NB4 (cell line): ENCODE results near the gene SRSF12.

Source experiments
- DNase-seq: peaks from one replicate; pipeline ENCODE4 v3.0.0; 2010; ENCODE audit warnings: low read depth
- H3K4me3 ChIP-seq: one replicate; pipeline ENCODE4 v1.5.1; 2011; ENCODE audit warnings: mild to moderate bottlenecking, low read depth, low read length, moderate library complexity
- MYC ChIP-seq: IDR thresholded peaks from 2 replicates; pipeline ENCODE4 v1.6.1; 2011; ENCODE audit warnings: low read depth, low read length
- POLR2A ChIP-seq: IDR thresholded peaks from 2 replicates; pipeline ENCODE4 v1.6.1; 2011; ENCODE audit warnings: mild to moderate bottlenecking; ENCODE audit not compliant: insufficient read length; ENCODE audit errors: extremely low read depth
- TF ChIP-seq, protein P1 (sequence below): IDR thresholded peaks from 2 replicates; pipeline ENCODE4 v1.6.1; 2011; ENCODE audit warnings: low read depth, low read length
- TF ChIP-seq, protein P2 (sequence below): IDR thresholded peaks from one replicate; pipeline ENCODE4 v1.5.1; 2012; ENCODE audit warnings: low read depth, low read length

SRSF12 gene

GRCh38 chr6:89087881-89088280, 30.0 kb downstream of the SRSF12 start:
- no peak for DNase-seq
- TF ChIP-seq MYC, result no peak
- TF ChIP-seq, protein P1, sequence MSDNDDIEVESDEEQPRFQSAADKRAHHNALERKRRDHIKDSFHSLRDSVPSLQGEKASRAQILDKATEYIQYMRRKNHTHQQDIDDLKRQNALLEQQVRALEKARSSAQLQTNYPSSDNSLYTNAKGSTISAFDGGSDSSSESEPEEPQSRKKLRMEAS, result no peak
- TF ChIP-seq, protein P2, sequence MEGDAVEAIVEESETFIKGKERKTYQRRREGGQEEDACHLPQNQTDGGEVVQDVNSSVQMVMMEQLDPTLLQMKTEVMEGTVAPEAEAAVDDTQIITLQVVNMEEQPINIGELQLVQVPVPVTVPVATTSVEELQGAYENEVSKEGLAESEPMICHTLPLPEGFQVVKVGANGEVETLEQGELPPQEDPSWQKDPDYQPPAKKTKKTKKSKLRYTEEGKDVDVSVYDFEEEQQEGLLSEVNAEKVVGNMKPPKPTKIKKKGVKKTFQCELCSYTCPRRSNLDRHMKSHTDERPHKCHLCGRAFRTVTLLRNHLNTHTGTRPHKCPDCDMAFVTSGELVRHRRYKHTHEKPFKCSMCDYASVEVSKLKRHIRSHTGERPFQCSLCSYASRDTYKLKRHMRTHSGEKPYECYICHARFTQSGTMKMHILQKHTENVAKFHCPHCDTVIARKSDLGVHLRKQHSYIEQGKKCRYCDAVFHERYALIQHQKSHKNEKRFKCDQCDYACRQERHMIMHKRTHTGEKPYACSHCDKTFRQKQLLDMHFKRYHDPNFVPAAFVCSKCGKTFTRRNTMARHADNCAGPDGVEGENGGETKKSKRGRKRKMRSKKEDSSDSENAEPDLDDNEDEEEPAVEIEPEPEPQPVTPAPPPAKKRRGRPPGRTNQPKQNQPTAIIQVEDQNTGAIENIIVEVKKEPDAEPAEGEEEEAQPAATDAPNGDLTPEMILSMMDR, result no peak
- no peak for TF ChIP-seq POLR2A
- no peak overlapping the region for H3K4me3 ChIP-seq

DNA sequence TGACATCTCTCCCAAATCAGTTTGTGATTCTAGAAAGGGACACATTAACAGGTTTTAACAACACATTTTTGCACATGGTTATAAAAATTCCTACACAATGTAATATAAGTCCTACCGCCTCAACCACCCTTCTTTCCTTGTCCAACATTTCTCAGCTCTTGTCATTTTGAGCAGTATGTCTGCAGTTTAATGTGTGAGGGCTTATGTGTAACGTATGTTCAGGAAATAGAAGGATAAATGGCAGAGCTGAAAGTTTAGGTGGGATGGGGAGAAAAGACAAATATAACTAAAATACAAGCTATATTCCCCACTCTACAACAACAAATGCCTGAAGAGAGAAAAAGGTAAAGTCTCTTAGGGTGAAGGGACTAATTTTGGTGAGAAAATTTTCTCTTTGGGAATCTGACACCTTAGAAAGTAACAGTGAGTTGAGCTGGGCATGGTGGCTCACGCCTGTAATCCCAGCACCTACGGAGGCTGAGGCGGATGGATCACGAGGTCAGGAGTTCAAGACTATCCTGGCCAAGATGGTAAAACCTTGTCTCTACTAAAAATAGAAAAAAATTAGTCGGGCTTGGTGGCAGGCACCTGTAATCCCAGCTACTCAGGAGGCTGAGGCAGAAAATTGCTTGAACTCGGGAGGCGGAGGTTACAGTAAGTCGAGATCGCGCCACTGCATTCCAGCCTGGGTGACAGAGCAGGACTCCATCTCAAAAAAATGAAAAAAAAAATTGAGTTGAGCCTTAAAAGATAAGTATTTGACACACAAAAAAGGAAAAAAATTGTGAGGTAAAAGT, 32.3 kb downstream of the SRSF12 start:
- TF ChIP-seq, protein P1, result no peak
- TF ChIP-seq MYC (no peak), POLR2A (no peak)
- TF ChIP-seq, protein P2, result no peak
- H3K4me3 ChIP-seq, result no peak overlapping the region
- no peak for DNase-seq

DNA sequence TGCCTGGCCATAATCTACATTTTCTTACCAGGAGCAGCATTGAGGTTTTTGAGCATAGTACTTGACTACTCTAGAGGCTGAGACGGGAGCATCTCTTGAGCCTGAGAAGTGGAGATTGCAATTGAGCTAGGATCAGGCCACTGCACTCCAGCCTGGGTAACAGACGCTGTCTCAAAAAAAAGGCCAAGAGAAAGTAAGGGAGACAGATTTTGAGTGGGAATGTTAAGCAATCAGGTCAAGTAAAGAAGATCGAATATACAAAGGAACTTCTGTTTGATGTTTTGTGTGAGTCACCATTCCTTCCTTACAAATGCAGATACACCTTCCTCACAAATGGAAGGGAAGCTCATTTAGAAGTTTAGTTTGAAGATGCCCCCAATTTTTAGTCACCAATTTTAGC, 32.9 kb downstream of the SRSF12 start:
- TF ChIP-seq, protein P2, result no peak
- TF ChIP-seq POLR2A (no peak), MYC (no peak)
- no peak for DNase-seq
- no peak overlapping the region for H3K4me3 ChIP-seq

- H3K4me3 ChIP-seq, result no peak overlapping the region
- no peak for DNase-seq
- TF ChIP-seq, protein P1, result no peak
- TF ChIP-seq POLR2A (no peak), MYC (no peak)
- TF ChIP-seq, protein P2, result no peak
These were observed 33.3 kb downstream of the SRSF12 start for GRCh38 chr6:89084542-89084941.

- peak; percentile 39 for DNase-seq
- peak overlapping the region; percentile 87 for H3K4me3 ChIP-seq
- TF ChIP-seq, protein P2, result no peak
- TF ChIP-seq, protein P1, result no peak
- TF ChIP-seq MYC (no peak), POLR2A (no peak)
These were observed 35.4 kb downstream of the SRSF12 start for GRCh38 chr6:89082486-89082891.
